ENCODE results near the gene ATRIP.

Gene ATRIP

GRCh38 chr3:48430708-48431101 lies 15.8 kb upstream of the ATRIP start:
- in situ Hi-C loops (cut with HindIII; ENCODE audit: low pct_unique_long_range_greater_than_20kb, low sequenced_read_pairs): no loop called here
- no peak for TF ChIP-seq JUND (IDR thresholded peaks at IDR 0.05; ENCODE audit: low read depth)
- no peak for DNase-seq (ENCODE audit: low read depth in 1 of 2, low spot score in 1 of 2)

GRCh38 chr3:48431224-48432029 lies 15.1 kb upstream of the ATRIP start:
- in situ Hi-C loops (cut with HindIII; ENCODE audit: low pct_unique_long_range_greater_than_20kb, low sequenced_read_pairs): no loop called here
- no peak for DNase-seq (ENCODE audit: low read depth in 1 of 2, low spot score in 1 of 2)

GRCh38 chr3:48432411-48433371 lies 13.8 kb upstream of the ATRIP start:
- in situ Hi-C loops (cut with HindIII; ENCODE audit: low pct_unique_long_range_greater_than_20kb, low sequenced_read_pairs): no loop called here

More at GRCh38 chr3:48431224-48432029, 15.1 kb upstream of the ATRIP start:
- no peak for TF ChIP-seq JUND (IDR thresholded peaks at IDR 0.05; ENCODE audit: low read depth)

GRCh38 chr3:48433472-48434118 lies 12.9 kb upstream of the ATRIP start:
- in situ Hi-C loops (cut with HindIII; ENCODE audit: low pct_unique_long_range_greater_than_20kb, low sequenced_read_pairs): no loop called here
- peak in 1 of 2 experiments; percentile 73 for DNase-seq (ENCODE audit: low read depth in 1 of 2, low spot score in 1 of 2)
- TF ChIP-seq JUND (IDR thresholded peaks at IDR 0.05; ENCODE audit: low read depth): no peak

More at GRCh38 chr3:48432411-48433371, 13.8 kb upstream of the ATRIP start:
- no peak for TF ChIP-seq JUND (IDR thresholded peaks at IDR 0.05; ENCODE audit: low read depth)
- DNase-seq (ENCODE audit: low read depth in 1 of 2, low spot score in 1 of 2): peak in 1 of 2 experiments; percentile 39

- DNase-seq (ENCODE audit: low read depth in 1 of 2, low spot score in 1 of 2): no peak
- TF ChIP-seq JUND (IDR thresholded peaks at IDR 0.05; ENCODE audit: low read depth): no peak
- in situ Hi-C loops (cut with HindIII; ENCODE audit: low pct_unique_long_range_greater_than_20kb, low sequenced_read_pairs): no loop called here
Observed at GRCh38 chr3:48434591-48435222, 11.8 kb upstream of the ATRIP start.

GRCh38 chr3:48435223-48435595 lies 11.3 kb upstream of the ATRIP start:
- DNase-seq (ENCODE audit: low read depth in 1 of 2, low spot score in 1 of 2): no peak
- TF ChIP-seq JUND (IDR thresholded peaks at IDR 0.05; ENCODE audit: low read depth): no peak
- in situ Hi-C loops (cut with HindIII; ENCODE audit: low pct_unique_long_range_greater_than_20kb, low sequenced_read_pairs): no loop called here

- peak in 1 of 2 experiments; percentile 83 for DNase-seq (ENCODE audit: low read depth in 1 of 2, low spot score in 1 of 2)
- in situ Hi-C loops (cut with HindIII; ENCODE audit: low pct_unique_long_range_greater_than_20kb, low sequenced_read_pairs): no loop called here
- no peak for TF ChIP-seq JUND (IDR thresholded peaks at IDR 0.05; ENCODE audit: low read depth)
Observed at GRCh38 chr3:48435774-48436476, 10.6 kb upstream of the ATRIP start.

- TF ChIP-seq JUND (IDR thresholded peaks at IDR 0.05; ENCODE audit: low read depth): no peak
- no peak for DNase-seq (ENCODE audit: low read depth in 1 of 2, low spot score in 1 of 2)
- in situ Hi-C loops (cut with HindIII; ENCODE audit: low pct_unique_long_range_greater_than_20kb, low sequenced_read_pairs): no loop called here
Observed at GRCh38 chr3:48436477-48436787, 10.1 kb upstream of the ATRIP start.

GRCh38 chr3:48436855-48437254 lies 9.7 kb upstream of the ATRIP start:
- in situ Hi-C loops (cut with HindIII; ENCODE audit: low pct_unique_long_range_greater_than_20kb, low sequenced_read_pairs): no loop called here
- no peak for TF ChIP-seq JUND (IDR thresholded peaks at IDR 0.05; ENCODE audit: low read depth)
- no peak for DNase-seq (ENCODE audit: low read depth in 1 of 2, low spot score in 1 of 2)

GRCh38 chr3:48437812-48438211 lies 8.7 kb upstream of the ATRIP start:
- TF ChIP-seq JUND (IDR thresholded peaks at IDR 0.05; ENCODE audit: low read depth): no peak
- in situ Hi-C loops (cut with HindIII; ENCODE audit: low pct_unique_long_range_greater_than_20kb, low sequenced_read_pairs): no loop called here
- no peak for DNase-seq (ENCODE audit: low read depth in 1 of 2, low spot score in 1 of 2)

- in situ Hi-C loops (cut with HindIII; ENCODE audit: low pct_unique_long_range_greater_than_20kb, low sequenced_read_pairs): no loop called here
- DNase-seq (ENCODE audit: low read depth in 1 of 2, low spot score in 1 of 2): peak; percentile 94 to 97
- no peak for TF ChIP-seq JUND (IDR thresholded peaks at IDR 0.05; ENCODE audit: low read depth)
Observed at GRCh38 chr3:48439820-48440589, 6.5 kb upstream of the ATRIP start, which contains the start of the genes CCDC51 and TMA7. Gene CCDC51, minus strand, starts transcription at chr3:48440119. Its CDS starts 4,991 bp downstream, at chr3:48435128. Gene TMA7, plus strand, starts transcription at chr3:48440257. Its CDS starts 40 bp downstream, at chr3:48440297.
